HG02588 (cell line): ENCODE results near the gene CD33.
"Not testable (repeated sequence)": the region's sequence is repeated elsewhere in the genome, so short reads cannot be mapped to it uniquely, and the experiment has no call there.

Source experiments
- ATAC-seq: cut with Tn5 transposase; IDR thresholded peaks from one replicate; pipeline ENCODE4 v1.9.1; 2021; ENCODE audit warnings: mild to moderate bottlenecking, moderate library complexity; ENCODE audit not compliant: unreplicated experiment

The CD33 gene

GRCh38 chr19:51224898-51225393 is at the start of gene CD33:
Gene CD33, plus strand, starts transcription at chr19:51225080. Its CDS starts 39 bp downstream, at chr19:51225119.
- ATAC-seq: not testable (repeated sequence)

- ATAC-seq: no peak
Observed at GRCh38 chr19:51179256-51179655, 45.6 kb upstream of the CD33 start.

DNA sequence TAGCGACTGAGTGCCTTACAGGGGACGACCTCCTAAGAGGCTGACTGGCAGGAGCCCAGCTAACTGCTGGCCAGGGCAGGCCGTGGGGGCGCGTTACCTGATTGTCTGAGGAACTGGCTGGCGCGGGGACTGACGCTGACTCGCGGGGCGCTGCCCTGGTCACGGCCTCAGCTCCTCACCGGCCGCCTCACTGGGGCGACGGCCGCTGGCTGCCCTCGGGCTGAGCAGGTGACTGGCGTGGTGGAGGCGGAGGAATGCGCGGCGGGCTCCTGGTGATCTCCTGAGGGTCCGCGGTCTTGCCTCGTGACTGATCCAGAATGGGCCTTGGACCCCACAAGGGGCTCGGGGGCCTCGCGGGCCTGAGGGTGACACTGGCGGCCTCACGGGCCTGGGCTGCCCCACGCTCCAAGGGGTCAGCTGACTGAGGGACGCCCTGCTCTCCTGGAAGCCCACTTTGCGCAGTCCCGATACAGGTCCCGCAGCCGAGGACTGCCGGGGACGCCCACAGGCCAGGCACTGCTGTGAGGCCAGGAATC is 43.4 kb upstream of the CD33 start:
- no peak for ATAC-seq

DNA sequence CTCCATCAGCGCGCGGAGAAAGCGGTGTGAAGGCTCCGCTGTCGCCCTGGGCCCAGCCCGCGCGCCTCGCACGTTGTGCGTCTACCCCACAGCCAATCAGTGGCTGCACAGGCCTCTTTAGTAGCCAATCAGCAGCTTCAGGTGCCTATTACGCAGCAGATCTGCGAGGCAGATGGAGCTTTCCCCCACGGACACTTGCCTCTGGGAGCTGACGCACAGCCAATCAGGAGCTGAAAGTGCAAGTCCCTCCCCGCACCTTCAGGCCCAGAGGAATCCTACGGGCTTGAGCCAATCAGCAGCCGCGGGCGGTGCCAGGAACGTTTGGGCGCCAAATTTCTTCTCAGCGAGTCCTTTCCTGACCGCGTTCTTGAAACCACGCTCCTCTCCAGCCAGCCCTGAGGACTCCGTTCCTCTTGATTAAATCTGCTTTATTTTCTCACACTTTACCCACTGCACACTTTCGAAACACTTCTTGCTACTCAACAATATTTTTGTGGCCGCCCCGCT is 42.9 kb upstream of the CD33 start:
- no peak for ATAC-seq

GRCh38 chr19:51183629-51184028 is 41.3 kb upstream of the CD33 start:
- no peak for ATAC-seq

DNA sequence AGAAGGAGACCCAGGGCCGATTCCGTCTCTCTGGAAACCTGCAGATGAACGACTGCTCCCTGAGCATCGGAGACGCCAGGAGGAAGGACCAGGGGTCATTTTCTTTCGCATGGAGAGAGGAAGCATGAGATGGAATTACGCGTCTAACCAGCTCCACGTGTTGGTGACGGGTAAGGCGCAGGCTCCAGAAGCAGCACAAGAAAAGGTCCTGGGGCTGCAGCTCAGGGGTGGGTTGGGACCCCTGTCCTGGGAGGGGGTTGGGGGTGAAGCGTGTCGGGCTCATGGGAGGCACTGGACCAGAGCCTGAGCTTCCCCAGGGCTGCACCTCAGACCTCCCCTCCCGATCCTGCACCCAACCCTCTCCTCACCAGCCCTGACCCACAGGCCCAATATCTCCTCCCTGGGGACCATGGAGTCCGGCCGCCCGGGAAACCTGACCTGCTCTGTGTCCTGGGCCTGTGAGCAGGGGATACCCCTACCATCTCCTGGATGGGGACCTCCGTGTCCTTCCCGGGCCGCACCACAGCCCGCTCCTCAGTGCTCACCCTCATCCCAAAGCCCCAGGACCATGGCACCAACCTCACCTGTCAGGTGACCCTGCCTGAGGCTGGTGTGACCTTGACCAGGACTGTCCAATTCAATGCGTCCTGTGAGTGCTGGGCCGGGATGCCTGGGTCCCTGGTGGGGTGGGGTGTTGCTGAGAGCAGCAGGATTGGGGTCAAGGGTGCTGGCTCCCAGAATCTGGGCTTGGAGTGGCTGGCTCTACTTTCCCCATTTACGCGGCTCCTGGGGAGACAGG is 39.6 kb upstream of the CD33 start:
- no peak for ATAC-seq

DNA sequence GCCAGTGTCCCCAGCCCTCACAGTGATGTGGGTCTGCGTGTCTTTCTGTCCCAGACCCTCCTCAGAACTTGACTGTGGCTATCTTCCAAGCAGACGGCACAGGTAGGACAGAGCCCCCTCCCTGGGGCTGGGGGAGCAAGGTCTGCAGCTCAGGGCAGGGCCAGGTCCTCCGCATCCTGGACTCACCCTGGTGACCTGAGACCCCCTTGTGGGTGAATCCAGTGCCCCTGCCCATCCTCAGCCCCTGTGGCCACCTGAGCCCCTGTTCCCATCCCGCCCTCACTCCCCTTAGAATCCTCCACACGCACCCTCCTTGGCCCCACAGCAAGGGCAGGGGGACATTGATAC is 39.0 kb upstream of the CD33 start:
- no peak for ATAC-seq

DNA sequence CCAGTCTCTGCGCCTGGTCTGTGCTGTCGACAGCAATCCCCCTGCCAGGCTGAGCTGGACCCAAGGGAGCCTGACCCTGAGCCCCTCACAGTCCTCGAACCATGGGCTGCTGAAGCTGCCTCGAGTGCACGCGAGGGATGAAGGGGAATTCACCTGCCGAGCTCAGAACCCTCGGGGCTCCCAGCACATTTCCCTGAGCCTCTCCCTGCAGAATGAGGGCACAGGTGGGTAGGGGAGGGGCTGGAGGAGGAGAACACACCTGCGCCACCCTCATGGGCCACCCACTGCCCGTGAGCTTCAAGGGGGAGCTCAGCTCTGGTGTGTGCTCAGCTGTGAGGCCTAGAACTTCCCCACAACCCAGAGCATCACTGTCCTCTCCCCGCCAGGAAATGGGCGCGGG is 38.6 kb upstream of the CD33 start:
- ATAC-seq: no peak

DNA sequence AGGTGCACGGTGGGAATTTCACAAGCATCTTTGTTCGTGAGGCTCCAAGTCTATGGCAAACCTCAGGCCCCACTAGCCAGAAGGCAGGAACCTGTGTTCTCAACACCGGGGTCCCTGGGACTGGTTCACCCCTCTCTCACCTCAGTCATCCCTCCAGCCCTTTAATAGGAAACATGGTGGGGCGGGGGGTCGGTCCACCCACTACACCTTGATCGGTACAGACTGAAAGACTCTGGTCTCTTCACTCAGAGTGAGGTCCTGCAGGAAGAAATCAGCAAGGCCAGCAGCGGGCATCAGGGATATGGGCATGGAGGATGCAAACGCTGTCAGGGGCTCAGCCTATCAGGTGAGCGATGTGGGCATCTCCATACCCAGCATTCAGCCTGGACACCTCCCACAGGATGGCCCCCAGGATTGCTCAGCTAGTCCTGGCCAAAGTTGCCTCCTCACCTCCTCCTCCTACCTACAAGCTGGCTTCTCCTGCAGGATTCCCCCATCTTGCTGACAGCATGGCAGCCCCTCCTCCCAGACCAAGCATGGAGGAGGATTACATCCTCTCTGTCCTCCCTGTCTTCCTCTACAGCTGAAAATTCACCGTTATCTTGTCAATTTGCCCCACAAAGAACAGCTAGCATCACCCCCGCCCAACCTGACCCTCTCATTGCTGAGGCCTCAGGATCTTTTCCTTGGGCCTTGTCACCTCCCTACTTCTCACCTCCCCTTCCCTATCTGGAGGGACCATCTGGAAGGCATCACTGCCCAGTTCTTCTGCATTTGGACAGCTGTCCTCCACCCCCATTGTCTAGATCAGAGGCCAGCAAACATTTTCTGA is 37.3 kb upstream of the CD33 start:
- no peak for ATAC-seq

DNA sequence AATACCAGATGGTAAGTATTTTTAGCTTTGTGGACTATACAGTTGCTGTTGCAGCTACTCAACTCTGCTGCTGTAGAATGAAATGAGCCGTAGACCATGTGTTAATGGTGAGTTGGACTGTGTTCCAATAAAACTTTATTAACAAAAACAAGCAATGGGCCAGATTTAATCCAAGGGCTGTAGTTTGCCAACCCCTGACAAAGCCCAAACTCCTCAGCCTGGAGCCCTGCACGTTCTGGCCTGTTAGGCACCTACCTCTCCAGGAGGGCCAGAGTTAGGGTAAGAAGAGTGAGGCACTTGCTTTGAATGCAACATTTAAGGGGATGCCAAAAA is 36.7 kb upstream of the CD33 start:
- no peak for ATAC-seq

GRCh38 chr19:51192689-51193088 is 32.2 kb upstream of the CD33 start:
- ATAC-seq: no peak

- ATAC-seq: no peak
Observed at GRCh38 chr19:51194527-51195315, 30.2 kb upstream of the CD33 start.

- ATAC-seq: no peak
Observed at GRCh38 chr19:51195316-51195586, 29.6 kb upstream of the CD33 start.

GRCh38 chr19:51195616-51196015 is 29.3 kb upstream of the CD33 start:
- no peak for ATAC-seq

GRCh38 chr19:51196181-51196580 is 28.7 kb upstream of the CD33 start:
- ATAC-seq: no peak

DNA sequence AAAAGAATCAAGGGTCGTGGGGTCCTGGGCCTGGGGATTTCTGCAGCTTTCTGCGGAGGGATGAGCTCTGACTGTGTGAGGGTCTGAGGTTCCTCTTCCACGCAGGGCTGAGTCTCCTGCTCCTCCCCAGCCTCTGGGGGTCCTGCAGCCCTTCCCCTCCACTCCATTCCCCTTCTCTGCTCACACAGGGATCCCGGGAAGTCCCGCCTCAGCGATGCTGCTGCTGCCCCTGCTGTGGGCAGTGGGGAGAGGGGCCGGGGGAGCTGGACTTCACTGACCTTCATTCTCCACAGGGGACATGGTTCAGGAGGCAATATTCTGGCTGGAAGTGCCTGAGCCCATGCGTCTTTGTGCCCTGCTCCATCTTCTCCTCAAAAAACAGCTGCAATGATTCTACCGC is 26.2 kb upstream of the CD33 start:
- ATAC-seq: no peak

GRCh38 chr19:51200071-51200666 is 24.7 kb upstream of the CD33 start:
- no peak for ATAC-seq

GRCh38 chr19:51201712-51202111 is 23.2 kb upstream of the CD33 start:
- no peak for ATAC-seq

GRCh38 chr19:51203916-51204315 is 21.0 kb upstream of the CD33 start:
- no peak for ATAC-seq

DNA sequence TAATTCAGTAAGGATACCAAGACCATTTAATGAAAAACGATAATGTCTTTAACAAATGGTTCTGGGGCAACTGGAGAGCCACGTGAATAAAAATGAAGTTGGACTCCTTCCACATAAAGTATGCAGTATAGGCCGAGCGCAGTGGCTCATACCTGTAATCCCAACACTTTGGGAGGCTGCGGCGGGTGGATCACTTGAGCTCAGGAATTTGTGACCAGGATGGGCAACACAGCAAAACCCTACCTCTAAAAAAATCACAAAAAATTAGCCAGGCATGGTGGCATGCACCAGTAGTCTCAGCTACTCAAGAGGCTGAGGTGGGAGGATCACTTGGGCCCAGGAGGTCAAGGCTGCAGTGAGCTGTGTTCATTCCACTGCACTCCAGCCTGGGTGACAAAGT is 20.6 kb upstream of the CD33 start:
- no peak for ATAC-seq

GRCh38 chr19:51207747-51208146 is 17.1 kb upstream of the CD33 start:
- ATAC-seq: no peak
